H1 (cell line): ENCODE data around the gene TTC27. TPM values are rescaled to one million over a fixed set of nuclear protein-coding genes. Genes with fewer than 3 reads are reported as not detected.

Experiments
- ATF2 ChIP-seq: IDR thresholded peaks from 2 replicates; pipeline ENCODE4 v1.6.1; 2012; ENCODE audit warnings: low read length, inconsistent platforms
- CHD7 ChIP-seq: fragments of 300-600 bp; sonication (generic); IDR thresholded peaks from 2 replicates; pipeline ENCODE4 v1.7.1; 2012; ENCODE audit warnings: low read length, moderate library complexity, mild to moderate bottlenecking, inconsistent platforms; ENCODE audit not compliant: insufficient replicate concordance
- JUN ChIP-seq: IDR thresholded peaks from 2 replicates; pipeline ENCODE4 v1.6.1; 2011; ENCODE audit warnings: low read depth, mild to moderate bottlenecking, improper control_type of control experiment, low read length
- NANOG ChIP-seq: IDR thresholded peaks from 2 replicates; pipeline ENCODE4 v1.6.1; 2011; ENCODE audit warnings: low read length, low read depth, mild to moderate bottlenecking, inconsistent platforms; ENCODE audit not compliant: insufficient read depth, poor library complexity, severe bottlenecking
- POU5F1 ChIP-seq: IDR thresholded peaks from 2 replicates; pipeline ENCODE4 v1.6.1; 2011; ENCODE audit warnings: low read depth, mild to moderate bottlenecking, low read length, moderate library complexity
- RBBP5 ChIP-seq: IDR thresholded peaks from 2 replicates; pipeline ENCODE4 v1.7.1; 2012; ENCODE audit warnings: low read depth, mild to moderate bottlenecking, inconsistent platforms, low read length, moderate library complexity, borderline replicate concordance
- RXRA ChIP-seq: IDR thresholded peaks from 2 replicates; pipeline ENCODE4 v1.6.1; 2011; ENCODE audit warnings: low read depth, mild to moderate bottlenecking, low read length, moderate library complexity; ENCODE audit not compliant: insufficient read depth
- TBP ChIP-seq: IDR thresholded peaks from 2 replicates; pipeline ENCODE4 v1.6.1; 2011; ENCODE audit warnings: low read depth, low read length, improper control_type of control experiment
- polyA plus RNA-seq, 7 experiments: library from polyadenylated mRNA; depleted of rRNA in 3 of 7; stranded (reverse) in 5 of 7; unstranded in 2 of 7; fragments of >200 nt in 5 of 7; fragments of 200-250 nt in 2 of 7; gene quantifications; 1 replicate in 5 of 7; 2 replicates in 1 of 7; 4 replicates in 1 of 7; pipeline versions ENCODE4 v1.2.1 to v1.2.3, GENCODE V29; 2011 to 2013; ENCODE audit warnings: missing spikeins in 2 of 7, mixed read lengths in 2 of 7
- total RNA-seq: library from RNA; stranded (reverse); fragmentation: NEBNext Ultra II Directional; extraction: Animal tissue kit (Norgen Biotek cat#: 25700); gene quantifications from 2 replicates; pipeline ENCODE4 v1.2.1, GENCODE V29; 2021

TTC27 gene
- total and polyA plus RNA-seq, 2 of the 8 experiments (the other 6 are each of a cell fraction or from before 2014, with no cell fraction given): 13.8 to 29.1 TPM

- peak; percentile 99 for TF ChIP-seq CHD7
- no peak for TF ChIP-seq ATF2
- no peak for TF ChIP-seq RXRA
- TF ChIP-seq JUN: no peak
- no peak; the same call in 1 of the 2 replicates for TF ChIP-seq RBBP5
- TF ChIP-seq POU5F1: no peak
- TF ChIP-seq NANOG: no peak
- peak; percentile 69; the same call in 1 of the 2 replicates for TF ChIP-seq TBP
These were observed at the start of gene TTC27 (continued) for GRCh38 chr2:32627814-32628579.
